ENCODE data around the gene MRPL38.

GRCh38 chr17:75895370-75896155, 9.1 kb downstream of the MRPL38 start:
- TF ChIP-seq, protein P1, sequence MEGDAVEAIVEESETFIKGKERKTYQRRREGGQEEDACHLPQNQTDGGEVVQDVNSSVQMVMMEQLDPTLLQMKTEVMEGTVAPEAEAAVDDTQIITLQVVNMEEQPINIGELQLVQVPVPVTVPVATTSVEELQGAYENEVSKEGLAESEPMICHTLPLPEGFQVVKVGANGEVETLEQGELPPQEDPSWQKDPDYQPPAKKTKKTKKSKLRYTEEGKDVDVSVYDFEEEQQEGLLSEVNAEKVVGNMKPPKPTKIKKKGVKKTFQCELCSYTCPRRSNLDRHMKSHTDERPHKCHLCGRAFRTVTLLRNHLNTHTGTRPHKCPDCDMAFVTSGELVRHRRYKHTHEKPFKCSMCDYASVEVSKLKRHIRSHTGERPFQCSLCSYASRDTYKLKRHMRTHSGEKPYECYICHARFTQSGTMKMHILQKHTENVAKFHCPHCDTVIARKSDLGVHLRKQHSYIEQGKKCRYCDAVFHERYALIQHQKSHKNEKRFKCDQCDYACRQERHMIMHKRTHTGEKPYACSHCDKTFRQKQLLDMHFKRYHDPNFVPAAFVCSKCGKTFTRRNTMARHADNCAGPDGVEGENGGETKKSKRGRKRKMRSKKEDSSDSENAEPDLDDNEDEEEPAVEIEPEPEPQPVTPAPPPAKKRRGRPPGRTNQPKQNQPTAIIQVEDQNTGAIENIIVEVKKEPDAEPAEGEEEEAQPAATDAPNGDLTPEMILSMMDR (IDR thresholded peaks at IDR 0.05), result peak in 3 of 7 experiments; percentile 10 to 25 (median 13)
- TF ChIP-seq POLR2A (IDR thresholded peaks at IDR 0.05), result no peak
